ENCODE results near the gene SLC39A13. TPM values are rescaled to one million over a fixed set of nuclear protein-coding genes. Genes with fewer than 3 reads are reported as not detected.

SLC39A13 gene
- total and polyA plus RNA-seq, 2 of the 4 experiments (the other 2 are of a cell fraction), result 32.4 to 144 TPM

DNA sequence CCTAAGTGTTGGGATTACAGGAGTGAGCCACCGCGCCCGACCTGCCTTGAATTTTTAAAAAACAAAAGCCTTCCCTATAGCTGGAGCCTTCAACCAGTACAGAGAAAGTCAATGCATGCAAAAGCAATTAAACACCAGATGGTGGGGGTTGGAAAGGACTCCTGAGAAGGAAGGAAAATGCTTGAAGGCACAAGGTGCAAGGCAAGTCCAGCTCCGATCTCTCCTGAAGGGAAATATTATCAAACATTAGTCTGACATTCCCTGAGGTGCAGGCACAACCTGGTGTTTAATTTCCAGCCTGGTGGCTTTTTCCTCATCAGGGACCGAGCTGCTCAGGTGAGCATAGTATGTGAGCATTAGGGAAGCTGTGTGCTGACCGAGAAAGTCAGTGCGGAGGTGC lies 53.5 kb downstream of the SLC39A13 start:
- intact Hi-C loops (cut with micrococcal nuclease) (no loop called here), in situ Hi-C loops (cut with MboI; ENCODE audit: low sequenced_read_pairs) (no loop called here), dilution Hi-C loops (cut with HindIII; ENCODE audit: low sequenced_read_pairs, unreplicated experiment) (no loop called here)
- 94% methylated on average over 2 of the region's 7 CpGs; no CpG with 5 or more reads in 1 of the 2 experiments for WGBS, 2 experiments (ENCODE audit: extremely low coverage in 2 of 2, insufficient read length in 1 of 2)
- no peak overlapping the region for H3K23ac ChIP-seq (ENCODE audit: low read depth, low read length)
- no peaks in the 10 kb centered on the region for H3K9me3 ChIP-seq (ENCODE audit: control insufficient read depth, insufficient read depth, low read length)
- H3K56ac ChIP-seq (ENCODE audit: extremely low read depth, insufficient read depth, low read length), result no peak overlapping the region
- no peak overlapping the region for H2BK5ac ChIP-seq (ENCODE audit: low read depth, low read length, poor library complexity, severe bottlenecking)
- H4K5ac ChIP-seq (ENCODE audit: low read depth, low read length), result no peak overlapping the region
- no peak overlapping the region for H2AK5ac ChIP-seq (ENCODE audit: low read depth, low read length)
- no peak overlapping the region for H3K4ac ChIP-seq (ENCODE audit: low read depth, low read length)
- no peak for TF ChIP-seq BHLHE40 (IDR thresholded peaks at IDR 0.05; ENCODE audit: low read depth, low read length)
- TF ChIP-seq RFX5 (IDR thresholded peaks at IDR 0.05; ENCODE audit: low read depth, low read length), result no peak
- TF ChIP-seq, protein P1, sequence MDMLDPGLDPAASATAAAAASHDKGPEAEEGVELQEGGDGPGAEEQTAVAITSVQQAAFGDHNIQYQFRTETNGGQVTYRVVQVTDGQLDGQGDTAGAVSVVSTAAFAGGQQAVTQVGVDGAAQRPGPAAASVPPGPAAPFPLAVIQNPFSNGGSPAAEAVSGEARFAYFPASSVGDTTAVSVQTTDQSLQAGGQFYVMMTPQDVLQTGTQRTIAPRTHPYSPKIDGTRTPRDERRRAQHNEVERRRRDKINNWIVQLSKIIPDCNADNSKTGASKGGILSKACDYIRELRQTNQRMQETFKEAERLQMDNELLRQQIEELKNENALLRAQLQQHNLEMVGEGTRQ (IDR thresholded peaks at IDR 0.05; ENCODE audit: low read depth, low read length), result no peak
- no peak for TF ChIP-seq MAZ (IDR thresholded peaks at IDR 0.05; ENCODE audit: borderline replicate concordance, low read depth, low read length)
- TF ChIP-seq MAFK (IDR thresholded peaks at IDR 0.05; ENCODE audit: low read depth, low read length), result no peak
- no peak for TF ChIP-seq SMC3 (IDR thresholded peaks at IDR 0.05; ENCODE audit: low read depth, low read length)
- TF ChIP-seq RCOR1 (IDR thresholded peaks at IDR 0.05; ENCODE audit: insufficient replicate concordance, low read length), result no peak
- TF ChIP-seq RAD21 (IDR thresholded peaks at IDR 0.05; ENCODE audit: low read length), result no peak
- TF ChIP-seq CEBPB (IDR thresholded peaks at IDR 0.05; ENCODE audit: low read depth, low read length), result no peak
- no peak for TF ChIP-seq CHD1 (IDR thresholded peaks at IDR 0.05; ENCODE audit: low read depth, low read length)
- TF ChIP-seq, protein P2, sequence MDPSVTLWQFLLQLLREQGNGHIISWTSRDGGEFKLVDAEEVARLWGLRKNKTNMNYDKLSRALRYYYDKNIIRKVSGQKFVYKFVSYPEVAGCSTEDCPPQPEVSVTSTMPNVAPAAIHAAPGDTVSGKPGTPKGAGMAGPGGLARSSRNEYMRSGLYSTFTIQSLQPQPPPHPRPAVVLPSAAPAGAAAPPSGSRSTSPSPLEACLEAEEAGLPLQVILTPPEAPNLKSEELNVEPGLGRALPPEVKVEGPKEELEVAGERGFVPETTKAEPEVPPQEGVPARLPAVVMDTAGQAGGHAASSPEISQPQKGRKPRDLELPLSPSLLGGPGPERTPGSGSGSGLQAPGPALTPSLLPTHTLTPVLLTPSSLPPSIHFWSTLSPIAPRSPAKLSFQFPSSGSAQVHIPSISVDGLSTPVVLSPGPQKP (IDR thresholded peaks at IDR 0.05; ENCODE audit: borderline replicate concordance, low read depth, low read length), result no peak
- no peak for TF ChIP-seq NFE2L2 (IDR thresholded peaks at IDR 0.05; ENCODE audit: low read depth, low read length)
- TF ChIP-seq, protein P3, sequence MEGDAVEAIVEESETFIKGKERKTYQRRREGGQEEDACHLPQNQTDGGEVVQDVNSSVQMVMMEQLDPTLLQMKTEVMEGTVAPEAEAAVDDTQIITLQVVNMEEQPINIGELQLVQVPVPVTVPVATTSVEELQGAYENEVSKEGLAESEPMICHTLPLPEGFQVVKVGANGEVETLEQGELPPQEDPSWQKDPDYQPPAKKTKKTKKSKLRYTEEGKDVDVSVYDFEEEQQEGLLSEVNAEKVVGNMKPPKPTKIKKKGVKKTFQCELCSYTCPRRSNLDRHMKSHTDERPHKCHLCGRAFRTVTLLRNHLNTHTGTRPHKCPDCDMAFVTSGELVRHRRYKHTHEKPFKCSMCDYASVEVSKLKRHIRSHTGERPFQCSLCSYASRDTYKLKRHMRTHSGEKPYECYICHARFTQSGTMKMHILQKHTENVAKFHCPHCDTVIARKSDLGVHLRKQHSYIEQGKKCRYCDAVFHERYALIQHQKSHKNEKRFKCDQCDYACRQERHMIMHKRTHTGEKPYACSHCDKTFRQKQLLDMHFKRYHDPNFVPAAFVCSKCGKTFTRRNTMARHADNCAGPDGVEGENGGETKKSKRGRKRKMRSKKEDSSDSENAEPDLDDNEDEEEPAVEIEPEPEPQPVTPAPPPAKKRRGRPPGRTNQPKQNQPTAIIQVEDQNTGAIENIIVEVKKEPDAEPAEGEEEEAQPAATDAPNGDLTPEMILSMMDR (conservative IDR thresholded peaks at IDR 0.05; ENCODE audit: low read depth, low read length), result no peak
- no peak for TF ChIP-seq FOS (IDR thresholded peaks at IDR 0.05; ENCODE audit: low read depth, low read length)
- no peak for TF ChIP-seq MXI1 (IDR thresholded peaks at IDR 0.05; ENCODE audit: borderline replicate concordance, low read depth, low read length)
- TF ChIP-seq POLR2A (IDR thresholded peaks at IDR 0.05; ENCODE audit: low read depth, low read length), result no peak
- DNase-seq, result no peak
- H4K20me1 ChIP-seq (ENCODE audit: insufficient read depth, low read length), result peaks cover 7% of the 10 kb centered on the region
- no peak overlapping the region for H2AK9ac ChIP-seq (replicated peaks; ENCODE audit: low read depth, low read length, poor library complexity)
- ATAC-seq (ENCODE audit: low read depth), result no peak
- ChIA-PET POLR2A (ENCODE audit: unreplicated experiment) (no interaction called here), CTCF (interaction anchor here (1.2 kb wide), 1 partner anchor 155 kb away, joined by 4 read pairs; no protein-coding TSS in a partner anchor)
- no peak overlapping the region for H2BK120ac ChIP-seq (ENCODE audit: low read depth, low read length)
- no peak overlapping the region for H3K4me2 ChIP-seq (ENCODE audit: low read depth, low read length)
- peaks cover 9% of the 10 kb centered on the region for H3K9me1 ChIP-seq (ENCODE audit: insufficient read depth, low read length)
- H4K91ac ChIP-seq (ENCODE audit: insufficient read depth, low read depth, low read length), result no peak overlapping the region
- no TSS peak for BruUV-seq (replicated peaks)
- H2BK15ac ChIP-seq (ENCODE audit: low read depth, low read length), result no peak overlapping the region
- no peak overlapping the region for H3K14ac ChIP-seq (replicated peaks; ENCODE audit: low read depth, low read length)
- H4K8ac ChIP-seq (ENCODE audit: low read depth in 2 of 2, low read length in 2 of 2), result no peak overlapping the region
- no peak overlapping the region for H3K18ac ChIP-seq (ENCODE audit: low read depth, low read length)
- no peak overlapping the region for H3K4me3 ChIP-seq (ENCODE audit: insufficient read depth, low read depth, low read length)
- no peak overlapping the region for H3K9ac ChIP-seq (ENCODE audit: low read depth, low read length)
- no peak overlapping the region for H2BK20ac ChIP-seq (ENCODE audit: low read depth, low read length)
- H2AFZ ChIP-seq (replicated peaks; ENCODE audit: low read length, poor library complexity), result no peak overlapping the region
- H3K36me3 ChIP-seq (ENCODE audit: control insufficient read depth, insufficient read depth, low read length), result peaks cover 17% of the 10 kb centered on the region
- peaks cover 3% of the 10 kb centered on the region for H3K4me1 ChIP-seq (ENCODE audit: control insufficient read depth, insufficient read depth, low read length)
- no peak overlapping the region for H3K27ac ChIP-seq (ENCODE audit: insufficient read depth, low read length)
- H3K79me1 ChIP-seq (ENCODE audit: low read depth in 1 of 2, low read length in 2 of 2), result peaks cover 24 to 51% of the 10 kb centered on the region in 2 experiments
- H3K27me3 ChIP-seq (ENCODE audit: control insufficient read depth, insufficient read depth, low read length), result no peaks in the 10 kb centered on the region

Data from IMR-90 (cell line).